GM21423 (cell line): ENCODE data around the gene PFKFB4.

Experiments used
- ATAC-seq: cut with Tn5 transposase; IDR thresholded peaks from one replicate; pipeline ENCODE4 v1.9.1; 2021; ENCODE audit warnings: mild to moderate bottlenecking, moderate library complexity; ENCODE audit not compliant: unreplicated experiment

The PFKFB4 gene

GRCh38 chr3:48556796-48557626 is at the start of gene PFKFB4:
TSS of gene PFKFB4 (minus strand) at chr3:48556803. CDS start at chr3:48556777, 26 bp downstream.
- ATAC-seq: peak; percentile 85

- no peak for ATAC-seq
Measured at GRCh38 chr3:48601622-48601994, 45.0 kb upstream of the PFKFB4 start.

- ATAC-seq: no peak
Measured at GRCh38 chr3:48600711-48601621, 44.4 kb upstream of the PFKFB4 start.

GRCh38 chr3:48599509-48600285 is 43.1 kb upstream of the PFKFB4 start:
- ATAC-seq: no peak

GRCh38 chr3:48599077-48599501 is 42.5 kb upstream of the PFKFB4 start:
- no peak for ATAC-seq

GRCh38 chr3:48598323-48599076 is 41.9 kb upstream of the PFKFB4 start:
- ATAC-seq: no peak

- ATAC-seq: no peak
Measured at GRCh38 chr3:48597408-48597800, 40.8 kb upstream of the PFKFB4 start.

- ATAC-seq: no peak
Measured at GRCh38 chr3:48596676-48597407, 40.2 kb upstream of the PFKFB4 start.

GRCh38 chr3:48596157-48596556 is 39.6 kb upstream of the PFKFB4 start:
- no peak for ATAC-seq

- no peak for ATAC-seq
Measured at GRCh38 chr3:48595526-48596121, 39.0 kb upstream of the PFKFB4 start.

- ATAC-seq: no peak
Measured at GRCh38 chr3:48595075-48595525, 38.5 kb upstream of the PFKFB4 start, which contains the start of gene COL7A1. TSS of gene COL7A1 (minus strand) at chr3:48595329. CDS start at chr3:48595159, 170 bp downstream.

- ATAC-seq: no peak
Measured at GRCh38 chr3:48594417-48595049, 37.9 kb upstream of the PFKFB4 start.

- ATAC-seq: no peak
Measured at GRCh38 chr3:48593337-48593736, 36.7 kb upstream of the PFKFB4 start.

GRCh38 chr3:48592519-48593087 is 36.0 kb upstream of the PFKFB4 start:
- no peak for ATAC-seq

- no peak for ATAC-seq
Measured at GRCh38 chr3:48591886-48592518, 35.4 kb upstream of the PFKFB4 start.

- ATAC-seq: no peak
Measured at GRCh38 chr3:48591436-48591835, 34.8 kb upstream of the PFKFB4 start.

- no peak for ATAC-seq
Measured at GRCh38 chr3:48588230-48588629, 31.6 kb upstream of the PFKFB4 start.

- no peak for ATAC-seq
Measured at GRCh38 chr3:48587686-48588085, 31.1 kb upstream of the PFKFB4 start.
